GM21619 (cell line): Measurements from ENCODE around the gene MAP1LC3B.

Experiments
- ATAC-seq: cut with Tn5 transposase; IDR thresholded peaks from one replicate; pipeline ENCODE4 v1.9.1; 2021; ENCODE audit not compliant: unreplicated experiment

The MAP1LC3B gene

GRCh38 chr16:87407511-87408112 lies 15.5 kb downstream of the MAP1LC3B start:
- ATAC-seq, result no peak

DNA sequence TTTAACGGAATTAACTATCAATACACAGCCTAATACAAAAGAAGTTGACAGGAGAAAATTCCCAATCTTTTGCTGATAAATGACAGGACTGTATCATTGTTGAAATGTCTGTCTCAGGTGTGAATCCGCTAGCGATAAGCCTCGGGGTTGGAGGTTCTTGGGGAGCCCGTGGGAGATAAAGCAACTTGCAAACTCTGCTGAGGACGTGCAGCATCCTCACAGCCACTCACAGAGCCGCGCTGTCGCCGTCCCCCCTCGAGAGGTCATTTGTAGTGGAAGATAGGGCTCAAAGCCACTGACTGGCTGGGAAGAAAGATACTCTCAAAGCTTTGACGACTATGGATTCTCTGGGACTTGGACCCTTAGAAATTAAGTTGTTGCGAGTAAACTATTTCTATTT lies 17.0 kb downstream of the MAP1LC3B start:
- no peak for ATAC-seq

- ATAC-seq, result no peak
These were observed 17.6 kb downstream of the MAP1LC3B start for GRCh38 chr16:87409781-87410180.

DNA sequence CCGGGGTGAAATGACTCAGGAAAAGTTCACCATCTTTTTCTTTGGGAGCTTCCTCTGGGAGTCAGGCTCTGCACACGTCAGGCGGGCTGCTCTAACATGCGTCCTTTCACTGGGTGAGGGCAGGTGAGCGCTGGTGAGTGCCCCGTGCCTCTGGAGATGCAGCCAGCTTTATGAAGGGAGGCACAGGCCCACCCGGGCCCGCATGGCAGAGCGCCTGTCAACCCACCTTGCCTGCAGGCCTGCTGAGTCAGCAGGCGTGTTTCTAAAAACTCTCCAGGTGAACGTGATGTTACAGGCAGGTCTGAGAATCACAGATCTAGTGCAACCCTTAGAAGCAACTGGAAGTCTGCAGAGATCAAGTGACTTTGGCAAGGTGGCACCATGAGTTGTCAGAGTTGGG lies 18.4 kb downstream of the MAP1LC3B start:
- ATAC-seq, result no peak

DNA sequence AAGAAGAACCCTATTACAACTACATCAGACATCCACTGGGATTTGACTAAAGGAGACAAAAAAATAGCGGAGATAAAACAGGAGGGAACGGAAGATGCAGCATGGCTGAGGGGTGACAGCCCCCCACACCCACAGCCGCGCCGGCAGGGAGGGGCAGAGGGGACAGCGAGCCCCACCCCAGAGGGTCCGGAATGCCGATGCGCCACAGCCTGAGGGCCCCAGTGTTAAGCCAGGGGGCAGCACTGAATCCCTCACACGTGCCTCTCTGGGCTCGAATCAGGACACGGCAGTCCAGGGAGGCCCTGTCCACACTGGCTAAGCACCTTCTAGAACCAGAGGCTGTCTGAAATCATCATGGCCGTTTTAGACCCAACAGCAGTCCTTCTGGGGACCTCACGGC lies 18.8 kb downstream of the MAP1LC3B start:
- ATAC-seq, result no peak

GRCh38 chr16:87411375-87412271 lies 19.5 kb downstream of the MAP1LC3B start:
- no peak for ATAC-seq

GRCh38 chr16:87412371-87412995 lies 20.3 kb downstream of the MAP1LC3B start:
- ATAC-seq, result no peak

DNA sequence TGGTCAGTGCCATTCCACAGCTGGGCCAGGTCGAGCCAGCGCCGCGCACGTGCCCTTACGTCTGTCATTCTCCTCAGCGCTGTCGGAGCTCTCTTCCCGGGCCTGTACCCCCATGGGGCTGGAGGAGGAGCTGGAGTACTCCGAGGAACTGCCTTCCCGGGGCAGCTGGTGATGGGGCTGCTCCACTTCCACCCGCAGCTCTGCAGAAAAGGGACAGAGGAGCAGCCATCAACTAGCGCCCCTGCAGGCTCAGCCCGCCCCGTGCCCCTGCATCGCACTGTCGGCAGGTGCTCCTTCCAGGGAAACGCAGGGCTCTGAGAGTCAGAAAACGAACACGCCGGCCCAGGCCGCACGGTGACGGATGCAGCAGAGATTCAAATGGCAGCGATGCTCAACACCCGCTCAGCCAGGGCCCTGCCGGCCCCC lies 20.9 kb downstream of the MAP1LC3B start:
- ATAC-seq, result no peak

GRCh38 chr16:87414251-87414680 lies 22.1 kb downstream of the MAP1LC3B start:
- ATAC-seq, result no peak

GRCh38 chr16:87415441-87415840 lies 23.3 kb downstream of the MAP1LC3B start:
- ATAC-seq, result no peak

GRCh38 chr16:87416826-87417527 lies 24.8 kb downstream of the MAP1LC3B start:
- ATAC-seq, result no peak

DNA sequence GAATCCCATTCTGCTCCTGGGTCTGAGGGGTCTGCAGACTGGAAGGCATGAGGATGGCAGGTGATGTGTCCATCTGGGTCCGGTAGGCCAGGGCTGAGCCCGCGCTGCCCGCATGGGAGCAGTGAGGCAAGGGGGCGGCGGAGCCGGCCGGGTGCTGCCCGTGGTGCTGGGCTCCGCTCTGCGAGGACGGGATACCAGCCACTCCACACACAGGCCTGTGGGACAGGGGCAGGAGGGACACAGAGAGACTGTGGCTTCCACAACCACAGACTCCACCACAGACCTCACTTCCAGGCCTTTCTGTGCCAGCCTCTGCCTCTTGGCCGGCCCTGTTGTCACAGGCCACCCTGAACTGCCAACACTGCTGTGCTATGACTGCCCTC lies 25.4 kb downstream of the MAP1LC3B start:
- no peak for ATAC-seq

GRCh38 chr16:87418216-87418615 lies 26.1 kb downstream of the MAP1LC3B start:
- no peak for ATAC-seq

DNA sequence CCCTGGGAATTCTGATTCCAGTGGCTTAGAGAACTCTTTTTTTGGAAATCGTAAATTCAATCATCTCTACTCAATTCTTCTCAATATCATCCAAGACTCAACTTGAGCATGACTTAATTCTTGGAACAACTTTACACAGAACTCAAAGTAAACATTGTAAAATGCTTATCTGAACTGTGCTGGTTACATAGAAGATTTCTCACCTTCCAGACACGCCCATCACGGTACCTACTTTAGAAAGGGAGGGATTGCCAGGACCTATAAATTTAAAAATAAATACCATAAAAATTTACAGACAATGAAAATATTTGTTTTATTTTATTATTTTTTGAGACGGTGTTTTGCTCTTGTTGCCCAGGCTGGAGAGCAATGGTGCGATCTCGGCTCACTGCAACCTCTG lies 26.5 kb downstream of the MAP1LC3B start:
- ATAC-seq, result no peak

DNA sequence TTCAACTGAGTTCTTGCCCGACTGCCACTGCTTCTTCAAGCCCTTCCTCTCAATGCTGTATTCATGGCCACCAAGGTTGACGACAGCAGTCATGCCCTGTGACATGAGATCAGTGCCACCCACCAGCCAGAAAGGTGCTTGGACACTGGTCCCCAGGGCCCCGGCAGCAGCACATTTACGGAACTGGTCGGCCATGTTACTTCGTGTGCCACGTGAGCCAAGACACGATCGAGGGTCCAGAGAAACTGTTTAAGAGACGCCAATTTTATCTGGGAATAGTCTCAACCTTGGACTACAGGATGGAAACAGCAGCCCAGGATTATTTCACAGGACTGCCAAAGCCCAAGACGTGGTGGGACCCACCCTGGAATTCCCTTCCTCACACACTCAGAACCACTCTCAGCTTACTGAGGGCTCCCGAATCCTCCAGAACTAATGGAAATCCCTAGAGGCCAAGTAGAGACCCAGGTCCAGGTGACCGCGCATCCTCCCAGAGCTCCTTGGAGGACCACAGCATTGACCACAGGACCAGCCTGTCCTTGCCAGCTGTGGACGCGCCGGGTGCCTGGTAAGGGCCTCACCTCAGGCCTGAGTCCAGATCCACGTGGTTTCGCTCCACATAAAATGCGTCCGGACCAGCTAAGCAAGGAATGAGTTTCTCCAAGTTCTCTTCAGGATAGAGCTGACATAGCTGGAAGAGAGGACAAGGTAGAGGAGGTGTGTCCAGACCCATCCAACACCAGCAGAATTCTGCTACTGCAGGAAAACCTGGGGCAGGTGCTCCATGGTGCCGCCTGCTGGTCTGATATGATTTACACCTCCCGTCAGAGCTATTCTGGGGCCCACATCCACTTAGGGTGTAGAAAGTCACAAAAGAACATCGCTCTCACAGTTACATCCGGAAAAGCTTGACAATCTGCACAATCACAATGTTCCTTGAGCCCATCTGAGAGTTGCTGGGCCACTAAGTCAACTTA lies 28.2 kb downstream of the MAP1LC3B start:
- ATAC-seq, result no peak

DNA sequence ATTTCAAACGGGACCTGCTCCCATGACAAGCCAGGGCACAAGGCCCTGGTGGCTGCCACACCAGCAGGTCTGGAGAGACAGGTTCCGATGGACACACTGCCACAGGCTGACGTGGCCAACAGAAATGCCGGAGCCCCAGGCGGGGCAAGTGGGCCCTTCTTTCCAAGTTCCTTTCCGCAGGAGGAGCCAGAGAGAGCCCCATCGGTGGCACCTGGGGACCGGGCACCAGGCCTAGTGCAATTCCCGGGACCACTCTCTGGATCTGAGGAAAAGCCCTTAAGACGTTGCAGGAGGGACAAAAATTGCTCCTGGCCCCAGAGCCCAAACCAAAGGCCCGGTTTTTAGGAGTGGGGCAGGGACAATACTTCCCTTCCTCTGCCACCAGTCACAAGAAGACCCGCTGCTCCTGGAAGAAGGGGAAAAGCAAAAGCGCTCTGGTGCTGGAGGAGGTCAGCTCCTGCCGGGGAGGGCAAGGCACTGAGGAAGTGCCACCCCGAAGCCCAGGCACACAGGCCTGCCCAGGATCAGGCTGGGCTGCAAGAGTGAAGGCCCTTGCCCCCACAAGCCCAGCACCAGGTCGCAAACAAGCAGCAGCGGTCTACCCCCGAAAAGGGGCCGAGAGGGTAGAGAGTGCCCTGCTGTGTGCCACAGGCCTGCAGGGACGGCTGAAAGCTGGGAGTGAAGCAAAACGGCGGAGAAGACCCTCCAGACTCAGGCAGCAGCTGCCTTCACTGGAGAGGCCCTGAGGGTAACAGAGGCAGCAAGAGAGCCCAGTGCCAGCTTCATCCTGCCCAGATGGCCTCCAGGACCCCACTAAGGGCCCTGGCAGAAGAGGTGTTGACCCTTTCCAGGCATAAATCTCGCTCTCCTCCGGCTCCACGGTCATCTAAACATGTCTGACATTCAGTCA lies 29.1 kb downstream of the MAP1LC3B start:
- no peak for ATAC-seq

DNA sequence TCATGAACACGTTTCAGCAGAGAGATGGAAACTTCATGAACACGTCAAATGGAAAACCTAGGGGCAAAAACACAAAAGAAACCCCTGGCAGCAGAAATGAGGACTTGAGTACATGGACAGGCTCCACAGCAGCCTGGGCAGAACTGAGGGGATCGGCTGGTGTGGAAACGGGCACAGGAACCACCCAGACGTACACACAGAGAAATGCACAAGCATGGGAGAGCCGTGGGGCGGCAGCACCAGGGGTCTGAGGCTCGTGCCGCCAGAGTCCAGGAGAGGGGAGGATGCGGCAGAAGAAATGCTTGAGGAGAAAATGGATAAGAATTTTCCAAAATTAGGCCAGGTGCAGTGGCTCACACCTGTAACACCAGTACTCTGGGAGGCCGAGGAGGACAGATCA lies 30.0 kb downstream of the MAP1LC3B start:
- no peak for ATAC-seq

DNA sequence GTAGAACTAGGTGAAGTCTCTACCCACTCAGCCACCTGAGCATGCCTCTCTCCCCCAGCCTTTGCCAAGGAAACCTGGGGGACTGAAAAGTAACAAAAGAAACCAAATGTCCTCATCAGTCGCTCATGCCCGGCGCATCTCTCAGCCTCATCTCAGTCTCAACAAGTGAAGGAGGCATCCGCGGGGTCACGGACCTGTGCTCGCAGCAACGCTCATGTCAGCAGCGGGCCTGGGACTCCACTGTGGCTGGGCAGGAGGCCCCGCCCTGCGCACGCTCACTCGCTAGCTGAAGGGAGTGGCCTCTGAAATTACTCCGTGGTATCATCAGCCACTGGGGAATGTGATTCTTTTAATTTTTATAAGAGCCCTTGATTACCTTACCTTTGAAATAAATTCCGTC lies 31.3 kb downstream of the MAP1LC3B start:
- no peak for ATAC-seq

DNA sequence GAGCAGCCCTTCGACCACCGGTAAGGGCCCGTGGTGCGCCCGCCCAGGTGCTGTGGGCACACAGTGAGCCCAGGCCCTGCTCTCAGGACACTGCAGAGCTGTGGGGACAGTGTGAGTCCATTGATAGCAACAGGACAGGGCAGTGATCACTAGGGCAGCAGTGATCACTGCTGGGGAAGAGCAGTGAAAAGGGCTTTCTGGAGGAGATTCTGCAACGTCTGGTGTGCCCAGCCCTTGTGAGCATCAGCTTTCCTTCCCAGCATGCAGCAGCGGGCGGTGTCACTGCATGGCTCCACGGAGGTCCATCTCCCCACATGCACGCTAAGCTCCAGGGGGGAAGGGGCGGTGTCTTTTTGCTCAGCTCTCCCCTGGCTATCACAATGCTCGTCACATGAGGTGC lies 32.1 kb downstream of the MAP1LC3B start:
- no peak for ATAC-seq
